Stomach (tissue), 9 donors: ENCODE measurements around the gene SECISBP2L. TPM values are rescaled to one million over a fixed set of nuclear protein-coding genes. Genes with fewer than 3 reads are reported as not detected.

Experiments used
- DNase-seq, 2 donors: peaks; one replicate each; pipeline versions ENCODE4 v3.0.0 to v3.0.0-alpha.2; 2013 to 2019
- H3K27ac ChIP-seq, 5 donors: fragments of 200-600 bp in 4 of 5; sonication (generic) in 4 of 5; one replicate each; pipeline ENCODE4 v1.5.1; 2013 to 2019; ENCODE audit warnings: mild to moderate bottlenecking in 1 of 5, moderate library complexity in 1 of 5
- H3K27me3 ChIP-seq, 3 donors: fragments of 200-600 bp; sonication (generic); one replicate each; pipeline ENCODE4 v1.5.1; 2017 to 2019; ENCODE audit warnings: mixed run types in 1 of 3
- H3K36me3 ChIP-seq, 4 donors: fragments of 200-600 bp; sonication (generic); 1 replicate in 3 of 4; 2 replicates in 1 of 4; pipeline ENCODE4 v1.5.1; 2016 to 2019
- H3K4me1 ChIP-seq, 4 donors: fragments of 200-600 bp; sonication (generic); one replicate each; pipeline ENCODE4 v1.5.1; 2016 to 2019
- H3K4me3 ChIP-seq, 4 donors: fragments of 200-600 bp; sonication (generic) in 3 of 4; one replicate each; pipeline ENCODE4 v1.5.1; 2016 to 2019; ENCODE audit warnings: mild to moderate bottlenecking in 1 of 4
- H3K9me3 ChIP-seq, 4 donors: fragments of 200-600 bp; sonication (generic); one replicate each; pipeline ENCODE4 v1.5.1; 2016 to 2019
- EP300 ChIP-seq: sonication (generic); formaldehyde crosslinking; IDR thresholded peaks from one replicate; pipeline ENCODE4 v1.6.1; 2017; ENCODE audit warnings: antibody characterized with exemption
- POLR2A ChIP-seq, 4 donors: fragments of 450-650 bp; IDR thresholded peaks; one replicate each; pipeline ENCODE4 v1.6.1; 2016; ENCODE audit warnings: antibody characterized with exemption in 4 of 4, control low read depth in 2 of 4, mild to moderate bottlenecking in 1 of 4, moderate library complexity in 1 of 4
- POLR2AphosphoS5 ChIP-seq, 3 donors: sonication (generic); formaldehyde crosslinking; IDR thresholded peaks; one replicate each; pipeline ENCODE4 v1.6.1; 2016; ENCODE audit warnings: antibody characterized with exemption in 3 of 3
- WGBS, 5 donors: extraction: QIAGEN DNeasy Blood & Tissue Kit in 3 of 5; methylation state at CpG; one replicate each; pipeline versions ENCODE4 v1.1.5 to v1.1.7; 2013 to 2018; 5-methylcytosine and 5-hydroxymethylcytosine counted together
- intact Hi-C: fragments of 100-400 bp; cut with DNase I; formaldehyde crosslinking; loops from one replicate; pipeline ENCODE4 v1.15.1; 2023; ENCODE audit warnings: low total_unique reads
- polyA plus RNA-seq, 3 donors: library from polyadenylated mRNA; stranded (reverse); fragments of 200-250 nt; gene quantifications; one replicate each; pipeline ENCODE4 v1.2.3, GENCODE V29; 2013
- total RNA-seq, 5 donors: library from RNA; depleted of rRNA; stranded (reverse); fragments of >200 nt; gene quantifications; one replicate each; pipeline versions ENCODE4 v1.1.0 to v1.2.3, GENCODE V29; 2014 to 2016
- TF ChIP-seq, protein P1 (sequence below), 7 experiments: fragments of 450-650 bp in 4 of 7; fragments of 200-600 bp in 3 of 7; sonication (generic) in 3 of 7; IDR thresholded peaks; one replicate each; pipeline ENCODE4 v1.5.1; 2016 to 2019; ENCODE audit warnings: antibody characterized with exemption in 7 of 7, control low read depth in 2 of 7, mild to moderate bottlenecking in 1 of 7
- donor health status: healthy with polysubstance abuse.
- donor health status: Bipolar disorder and iron deficiency.
- donor health status: healthy.

SECISBP2L gene
- total and polyA plus RNA-seq, 8 donors, result 6.4 to 113 (median 25.4) TPM

DNA sequence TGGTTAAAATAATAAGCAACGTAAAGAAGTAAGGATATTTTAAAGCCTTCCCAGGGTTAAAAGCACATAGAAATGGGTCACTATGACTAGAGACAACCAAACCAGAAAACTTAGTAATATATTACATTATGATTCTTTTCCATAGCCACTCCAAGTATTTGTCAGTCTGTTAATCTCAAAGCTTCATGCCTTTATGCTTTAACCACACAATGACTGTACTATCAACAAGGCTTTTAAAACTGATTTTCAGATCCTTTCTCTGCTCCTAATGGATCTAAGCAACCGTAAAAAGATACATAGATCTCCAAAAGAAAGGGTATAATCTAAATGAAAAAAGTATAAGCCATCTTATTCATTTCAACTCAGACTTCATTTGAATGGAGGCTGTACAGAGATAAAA is 14.4 kb downstream of the SECISBP2L start:
- Histone ChIP-seq H3K4me1 (peaks cover 0 to 32% (median 11%) of the 10 kb centered on the region in 4 donors), H3K27ac (no peak overlapping the region), H3K9me3 (no peaks in the 10 kb centered on the region), H3K36me3 (peaks cover 13 to 85% (median 56%) of the 10 kb centered on the region in 4 donors), H3K27me3 (no peaks in the 10 kb centered on the region), H3K4me3 (no peak overlapping the region)
- 68 to 89% (median 80%) methylated on average over 2 of the region's 2 CpGs for WGBS, 5 donors
- no peak for TF ChIP-seq POLR2AphosphoS5 (IDR thresholded peaks at IDR 0.05)
- no peak for TF ChIP-seq POLR2A (IDR thresholded peaks at IDR 0.05)
- DNase-seq, result no peak
- intact Hi-C loops, result no loop called here

GRCh38 chr15:49026700-49027099 is 19.5 kb downstream of the SECISBP2L start:
- Histone ChIP-seq H3K27me3 (no peaks in the 10 kb centered on the region), H3K27ac (no peak overlapping the region), H3K4me3 (no peak overlapping the region), H3K4me1 (no peaks in the 10 kb centered on the region), H3K36me3 (peaks cover 13 to 81% (median 59%) of the 10 kb centered on the region in 4 donors), H3K9me3 (no peaks in the 10 kb centered on the region)
- DNase-seq, result no peak
- TF ChIP-seq, protein P1, sequence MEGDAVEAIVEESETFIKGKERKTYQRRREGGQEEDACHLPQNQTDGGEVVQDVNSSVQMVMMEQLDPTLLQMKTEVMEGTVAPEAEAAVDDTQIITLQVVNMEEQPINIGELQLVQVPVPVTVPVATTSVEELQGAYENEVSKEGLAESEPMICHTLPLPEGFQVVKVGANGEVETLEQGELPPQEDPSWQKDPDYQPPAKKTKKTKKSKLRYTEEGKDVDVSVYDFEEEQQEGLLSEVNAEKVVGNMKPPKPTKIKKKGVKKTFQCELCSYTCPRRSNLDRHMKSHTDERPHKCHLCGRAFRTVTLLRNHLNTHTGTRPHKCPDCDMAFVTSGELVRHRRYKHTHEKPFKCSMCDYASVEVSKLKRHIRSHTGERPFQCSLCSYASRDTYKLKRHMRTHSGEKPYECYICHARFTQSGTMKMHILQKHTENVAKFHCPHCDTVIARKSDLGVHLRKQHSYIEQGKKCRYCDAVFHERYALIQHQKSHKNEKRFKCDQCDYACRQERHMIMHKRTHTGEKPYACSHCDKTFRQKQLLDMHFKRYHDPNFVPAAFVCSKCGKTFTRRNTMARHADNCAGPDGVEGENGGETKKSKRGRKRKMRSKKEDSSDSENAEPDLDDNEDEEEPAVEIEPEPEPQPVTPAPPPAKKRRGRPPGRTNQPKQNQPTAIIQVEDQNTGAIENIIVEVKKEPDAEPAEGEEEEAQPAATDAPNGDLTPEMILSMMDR (IDR thresholded peaks at IDR 0.05), result no peak
- TF ChIP-seq POLR2A (IDR thresholded peaks at IDR 0.05), result no peak
- no peak for TF ChIP-seq POLR2AphosphoS5 (IDR thresholded peaks at IDR 0.05)
- no peak for TF ChIP-seq EP300
- WGBS, 5 donors, result 52 to 80% (median 66%) methylated on average over 1 of the region's 1 CpG
- intact Hi-C loops, result no loop called here

DNA sequence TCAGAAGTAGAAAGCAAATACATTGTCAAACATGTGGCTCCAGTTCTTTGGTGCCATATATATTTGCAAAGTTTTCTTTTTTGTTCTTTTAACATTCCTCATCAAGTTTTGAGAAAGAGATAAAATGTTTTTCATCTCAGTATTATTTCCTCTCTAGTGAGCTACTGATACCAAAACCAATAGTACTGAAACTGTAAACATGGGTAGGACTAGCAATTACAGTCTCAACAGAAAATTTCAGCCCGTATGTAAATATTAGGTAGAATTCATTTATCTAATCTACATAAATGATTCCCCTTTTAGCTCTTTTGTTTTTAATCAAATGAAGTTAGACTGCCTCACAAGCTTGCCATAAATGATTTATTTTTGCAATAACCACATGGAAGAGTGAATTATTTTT is 21.4 kb downstream of the SECISBP2L start:
- 17 to 50% (median 47%) methylated on average over 1 of the region's 1 CpG for WGBS, 5 donors
- TF ChIP-seq EP300, result no peak
- no peak for DNase-seq
- Histone ChIP-seq H3K9me3 (no peaks in the 10 kb centered on the region), H3K36me3 (peaks cover 13 to 87% (median 74%) of the 10 kb centered on the region in 4 donors), H3K27ac (no peak overlapping the region), H3K27me3 (no peaks in the 10 kb centered on the region), H3K4me1 (no peaks in the 10 kb centered on the region), H3K4me3 (no peak overlapping the region)
- intact Hi-C loops, result no loop called here

GRCh38 chr15:49023354-49023753 is 22.9 kb downstream of the SECISBP2L start:
- H3K4me3 ChIP-seq, result no peak overlapping the region
- peaks cover 10 to 86% (median 66%) of the 10 kb centered on the region in 4 donors for H3K36me3 ChIP-seq
- DNase-seq, result no peak
- TF ChIP-seq, protein P1 (IDR thresholded peaks at IDR 0.05), result no peak
- no peak for TF ChIP-seq POLR2A (IDR thresholded peaks at IDR 0.05)
- no peak for TF ChIP-seq POLR2AphosphoS5 (IDR thresholded peaks at IDR 0.05)
- no peak for TF ChIP-seq EP300
- no peak overlapping the region for H3K27ac ChIP-seq
- H3K4me1 ChIP-seq, result no peaks in the 10 kb centered on the region
- intact Hi-C loops, result no loop called here
- 40 to 70% (median 47%) methylated on average over 3 of the region's 3 CpGs for WGBS, 5 donors
- no peaks in the 10 kb centered on the region for H3K9me3 ChIP-seq
- H3K27me3 ChIP-seq, result no peaks in the 10 kb centered on the region

DNA sequence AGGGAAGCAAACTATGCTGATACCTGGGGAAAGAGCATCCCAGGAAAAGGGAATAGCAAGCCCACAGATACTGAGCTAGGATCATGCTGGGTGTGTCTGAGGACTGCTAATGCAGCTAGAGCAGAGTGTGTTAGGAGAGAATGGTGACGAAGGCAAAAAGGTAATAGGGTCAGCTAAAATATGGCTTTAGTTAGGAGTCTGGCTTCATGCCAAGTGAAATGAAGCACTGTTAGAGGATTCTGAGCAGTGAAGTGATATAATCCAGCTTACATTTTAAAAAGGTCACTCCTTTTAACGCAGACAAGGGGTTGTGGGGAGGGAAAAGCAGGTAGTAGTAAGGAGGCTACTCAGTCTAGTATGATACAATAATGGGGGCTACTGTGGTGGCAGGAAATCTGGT is 30.4 kb downstream of the SECISBP2L start:
- TF ChIP-seq EP300 (no peak), POLR2AphosphoS5 (IDR thresholded peaks at IDR 0.05) (no peak)
- no peaks in the 10 kb centered on the region for H3K4me1 ChIP-seq
- H3K4me3 ChIP-seq, result no peak overlapping the region
- no peak overlapping the region for H3K27ac ChIP-seq
- DNase-seq, result no peak
- 75 to 88% (median 79%) methylated on average over 2 of the region's 2 CpGs for WGBS, 5 donors
- peaks cover 38 to 93% (median 83%) of the 10 kb centered on the region in 4 donors for H3K36me3 ChIP-seq
- H3K9me3 ChIP-seq, result no peaks in the 10 kb centered on the region
- H3K27me3 ChIP-seq, result no peaks in the 10 kb centered on the region
- intact Hi-C loops, result no loop called here

DNA sequence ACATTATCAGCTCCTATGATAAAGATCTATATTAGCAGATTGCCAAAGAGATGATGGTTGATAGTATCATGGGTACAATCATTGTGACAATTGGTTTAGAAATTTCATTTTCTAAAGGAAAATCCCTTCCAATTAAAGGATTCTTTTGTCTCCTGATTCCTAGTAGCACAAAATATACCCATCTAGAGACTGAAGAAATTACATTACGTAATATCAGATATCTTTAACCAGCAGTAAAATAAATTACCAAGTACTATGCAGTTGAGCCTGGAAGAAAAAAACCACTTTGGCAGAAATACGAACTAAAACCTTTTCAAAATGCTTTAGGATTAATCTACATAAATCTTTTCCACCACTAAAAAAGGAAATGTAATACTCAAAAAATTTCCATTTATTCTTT is 46.9 kb downstream of the SECISBP2L start:
- WGBS, 5 donors, result 82 to 95% (median 92%) methylated on average over 2 of the region's 2 CpGs
- no peak for DNase-seq
- no peak overlapping the region for H3K27ac ChIP-seq
- intact Hi-C loops, result no loop called here
- H3K9me3 ChIP-seq, result no peaks in the 10 kb centered on the region
- H3K27me3 ChIP-seq, result no peaks in the 10 kb centered on the region
- no peak overlapping the region for H3K4me3 ChIP-seq
- TF ChIP-seq EP300, result no peak
- no peak for TF ChIP-seq POLR2A (IDR thresholded peaks at IDR 0.05)
- TF ChIP-seq, protein P1 (IDR thresholded peaks at IDR 0.05), result no peak
- TF ChIP-seq POLR2AphosphoS5 (IDR thresholded peaks at IDR 0.05), result no peak
- no peaks in the 10 kb centered on the region for H3K4me1 ChIP-seq
- peaks cover 22 to 76% (median 66%) of the 10 kb centered on the region in 4 donors for H3K36me3 ChIP-seq
